Panc1 (cell line): Measurements from ENCODE around the gene GNLY. TPM values are rescaled to one million over a fixed set of nuclear protein-coding genes. Genes with fewer than 3 reads are reported as not detected.
A peak's percentile ranks its signal among the peaks of the same experiment; 100 is the strongest.

ENCODE experiments used
- ATAC-seq: fragments of 200-7000 bp; cut with Tn5 transposase; 2 replicates; pipeline ENCODE4 v1.9.1; 2020; ENCODE audit warnings: mild to moderate bottlenecking, moderate library complexity
- BruUV-seq: library from RNA; stranded (reverse); fragments of 400-500 nt; replicated peaks from 2 replicates; lab custom pipeline; 2021; lab: Mats Ljungman, UMichigan
- CTCF ChIA-PET: fragments of 300-600 bp; sonication (Branson Sonifier 250); formaldehyde crosslinking; loops from one replicate; lab custom pipeline; 2022; ENCODE audit warnings: antibody characterized with exemption; lab: Charles Lee
- POLR2A ChIA-PET: fragments of 300-600 bp; sonication (Branson Sonifier 250); formaldehyde crosslinking; loops from one replicate; lab custom pipeline; 2022; ENCODE audit warnings: antibody characterized with exemption; lab: Charles Lee
- DNase-seq: peaks from one replicate; pipeline ENCODE4 v3.0.0-alpha.2; 2010; ENCODE audit warnings: low read depth, low spot score
- H3K27ac ChIP-seq: 2 replicates; pipeline ENCODE4 v1.5.1; 2011; ENCODE audit warnings: mild to moderate bottlenecking, low read length, inconsistent platforms
- H3K27me3 ChIP-seq: fragments of 200-500 bp; sonication (Bioruptor generic); 2 replicates; pipeline ENCODE4 v1.6.0; 2014; ENCODE audit warnings: low read length, inconsistent platforms; ENCODE audit not compliant: control insufficient read depth, insufficient read depth
- H3K36me3 ChIP-seq: fragments of 200-500 bp; sonication (Bioruptor generic); 2 replicates; pipeline ENCODE4 v1.5.1; 2014; ENCODE audit warnings: inconsistent platforms, mild to moderate bottlenecking, low read length, moderate library complexity; ENCODE audit not compliant: control insufficient read depth, insufficient read depth
- H3K4me1 ChIP-seq: 2 replicates; pipeline ENCODE4 v1.5.1; 2011; ENCODE audit warnings: inconsistent platforms, mild to moderate bottlenecking, low read length, moderate library complexity; ENCODE audit not compliant: control insufficient read depth, insufficient read depth
- H3K4me3 ChIP-seq, 2 experiments: 2 replicates each; pipeline ENCODE4 v1.5.1; 2011 to 2012; ENCODE audit warnings: low read depth in 2 of 2, low read length in 2 of 2, mild to moderate bottlenecking in 2 of 2, inconsistent platforms in 1 of 2, moderate library complexity in 1 of 2
- H3K9me3 ChIP-seq: fragments of 200-500 bp; sonication (Bioruptor generic); 2 replicates; pipeline ENCODE4 v1.5.1; 2014; ENCODE audit warnings: low read depth, mild to moderate bottlenecking, inconsistent platforms, low read length, moderate library complexity; ENCODE audit not compliant: control insufficient read depth, insufficient read depth
- CTCF ChIP-seq: fragments of 450-650 bp; IDR thresholded peaks from 2 replicates; pipeline ENCODE4 v1.5.1; 2017; ENCODE audit warnings: mild to moderate bottlenecking
- POLR2AphosphoS5 ChIP-seq: IDR thresholded peaks from 2 replicates; pipeline ENCODE4 v1.6.1; 2012; ENCODE audit warnings: mild to moderate bottlenecking, low read depth, low read length, moderate library complexity
- REST ChIP-seq, 2 experiments: IDR thresholded peaks; 2 replicates each; pipeline ENCODE4 v1.6.1; 2011 to 2012; ENCODE audit warnings: low read depth in 2 of 2, control low read depth in 1 of 2, low read length in 1 of 2, mild to moderate bottlenecking in 1 of 2, moderate library complexity in 1 of 2; ENCODE audit not compliant: insufficient read depth in 1 of 2
- SIN3A ChIP-seq: IDR thresholded peaks from 2 replicates; pipeline ENCODE4 v1.6.1; 2012; ENCODE audit warnings: low read depth, mild to moderate bottlenecking, low read length, moderate library complexity, borderline replicate concordance; ENCODE audit not compliant: insufficient read depth
- TCF7L2 ChIP-seq: IDR thresholded peaks from 2 replicates; pipeline ENCODE4 v1.6.1; 2011; ENCODE audit warnings: mild to moderate bottlenecking, low read depth, low read length, inconsistent platforms
- in situ Hi-C: cut with HindIII; loops from 2 replicates; pipeline ENCODE4 v1.10.0; 2016; ENCODE audit warnings: low sequenced_read_pairs, low pct_unique_long_range_greater_than_20kb
- intact Hi-C: fragments of 100-400 bp; cut with micrococcal nuclease; formaldehyde crosslinking; loops from one replicate; pipeline ENCODE4 v1.10.0; 2022; ENCODE audit not compliant: unreplicated experiment
- total RNA-seq: library from RNA; stranded (reverse); gene quantifications from one replicate; pipeline ENCODE4 v1.2.1, GENCODE V29; 2021; ENCODE audit not compliant: unreplicated experiment

The GNLY gene
- total RNA-seq, 1 experiment from 2014 or later = not detected

GRCh38 chr2:85717308-85718008 lies 23.3 kb downstream of the GNLY start:
- ATAC-seq (no peak), DNase-seq (no peak)
- Histone ChIP-seq H3K27ac (no peak overlapping the region), H3K4me3 (no peak overlapping the region), H3K36me3 (no peaks in the 10 kb centered on the region), H3K27me3 (no peaks in the 10 kb centered on the region), H3K9me3 (no peaks in the 10 kb centered on the region), H3K4me1 (no peaks in the 10 kb centered on the region)
- CTCF ChIA-PET = interaction anchor here (0.5 to 1.1 kb wide), 2 partner anchors 13 to 155 kb away, joined by 4 to 5 read pairs; no protein-coding TSS in a partner anchor
- in situ Hi-C loops (no loop called here), intact Hi-C loops (no loop called here)
- TF ChIP-seq REST (IDR thresholded peaks at IDR 0.05; ENCODE audit: insufficient read depth in 1 of 2, low read depth in 2 of 2, low read length in 1 of 2) (no peak), SIN3A (no peak)
- BruUV-seq = no TSS peak
- POLR2A ChIA-PET = no interaction called here

- H3K27ac ChIP-seq = no peak overlapping the region
- DNase-seq (no peak), ATAC-seq (0 out of 2 replicates have a peak, but pooled peaks have one; percentile 56)
- ChIA-PET CTCF (interaction anchor here (0.5 to 1.1 kb wide), 3 partner anchors 13 to 156 kb away, joined by 4 to 9 read pairs (median 5); no protein-coding TSS in a partner anchor), POLR2A (no interaction called here)
- no TSS peak for BruUV-seq
- no peaks in the 10 kb centered on the region for H3K27me3 ChIP-seq
- H3K9me3 ChIP-seq = no peaks in the 10 kb centered on the region
- TF ChIP-seq REST (IDR thresholded peaks at IDR 0.05; ENCODE audit: insufficient read depth in 1 of 2, low read depth in 2 of 2, low read length in 1 of 2) = no peak
- TF ChIP-seq POLR2AphosphoS5 = no peak
- no peak for TF ChIP-seq CTCF
- TF ChIP-seq SIN3A = no peak
- no peak for TF ChIP-seq TCF7L2
- no peaks in the 10 kb centered on the region for H3K36me3 ChIP-seq
- no peaks in the 10 kb centered on the region for H3K4me1 ChIP-seq
- intact Hi-C loops (no loop called here), in situ Hi-C loops (no loop called here)
- no peak overlapping the region for H3K4me3 ChIP-seq
Measured at GRCh38 chr2:85718009-85718391, 23.8 kb downstream of the GNLY start.
